Activated naive CD8-positive, alpha-beta T cell (primary cell): ENCODE data around the gene MCRS1.

Experiments used
- H3K27ac Mint-ChIP-seq: one replicate; pipeline ENCODE4 v1.8.0; 2021; ENCODE audit warnings: mixed read lengths
- H3K27me3 Mint-ChIP-seq: one replicate; pipeline ENCODE4 v1.8.0; 2021; ENCODE audit warnings: mixed read lengths
- H3K36me3 Mint-ChIP-seq: one replicate; pipeline ENCODE4 v1.8.0; 2021; ENCODE audit warnings: mixed read lengths
- H3K4me1 Mint-ChIP-seq: one replicate; pipeline ENCODE4 v1.8.0; 2021; ENCODE audit warnings: low read depth, mixed read lengths
- H3K4me3 Mint-ChIP-seq: one replicate; pipeline ENCODE4 v1.8.0; 2021; ENCODE audit warnings: mild to moderate bottlenecking, mixed read lengths
- H3K9me3 Mint-ChIP-seq: one replicate; pipeline ENCODE4 v1.8.0; 2021; ENCODE audit warnings: low read depth, mixed read lengths

Gene MCRS1

GRCh38 chr12:49553512-49554088 lies 14.3 kb downstream of the MCRS1 start:
- H3K4me1 Mint-ChIP-seq, result peaks cover 12% of the 10 kb centered on the region
- H3K4me3 Mint-ChIP-seq, result no peak overlapping the region
- no peaks in the 10 kb centered on the region for H3K36me3 Mint-ChIP-seq
- no peaks in the 10 kb centered on the region for H3K9me3 Mint-ChIP-seq
- H3K27me3 Mint-ChIP-seq, result no peaks in the 10 kb centered on the region
- H3K27ac Mint-ChIP-seq, result no peak overlapping the region

DNA sequence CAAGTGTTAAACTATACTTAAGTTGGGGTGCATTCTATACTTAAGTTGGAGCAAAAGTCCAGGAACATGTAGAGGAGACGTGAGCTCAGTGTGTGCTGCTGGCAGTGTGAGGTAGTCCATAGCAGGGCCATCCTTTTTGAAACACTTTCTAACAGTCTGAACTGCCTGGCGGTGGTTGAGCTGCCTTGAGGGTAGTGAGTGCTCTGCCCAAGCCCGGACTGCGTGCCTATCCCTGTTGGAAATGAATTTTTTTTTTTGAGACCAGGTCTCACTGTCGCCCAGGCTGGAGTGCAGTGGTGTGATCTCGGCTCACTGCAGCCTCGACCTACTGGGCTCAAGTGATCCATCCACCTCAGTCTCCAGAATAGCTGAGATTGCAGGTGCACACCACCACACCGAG lies 15.0 kb downstream of the MCRS1 start:
- Mint-ChIP-seq H3K27me3 (no peaks in the 10 kb centered on the region), H3K27ac (no peak overlapping the region), H3K4me1 (peaks cover 16% of the 10 kb centered on the region), H3K36me3 (no peaks in the 10 kb centered on the region), H3K4me3 (no peak overlapping the region), H3K9me3 (no peaks in the 10 kb centered on the region)

DNA sequence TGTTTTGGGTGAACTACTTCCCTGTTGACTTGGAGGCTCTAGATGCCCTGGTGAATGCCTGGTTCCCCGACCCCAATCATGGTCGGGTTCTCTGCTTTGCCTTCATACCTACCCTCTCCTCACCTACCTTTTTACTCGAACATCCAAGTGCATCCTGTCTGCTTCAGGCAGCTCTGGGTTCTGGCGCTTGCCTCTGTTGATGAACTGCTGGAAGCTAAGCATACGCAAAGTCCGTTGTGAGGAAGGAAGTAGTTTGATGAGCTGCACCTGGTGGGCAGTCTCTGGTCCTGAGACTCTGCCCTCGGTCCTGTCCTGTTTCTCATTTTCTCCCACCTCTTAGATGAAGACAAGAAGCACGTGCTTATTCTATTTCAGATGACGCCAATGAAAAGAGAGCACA lies 15.5 kb downstream of the MCRS1 start:
- Mint-ChIP-seq H3K27ac (no peak overlapping the region), H3K27me3 (no peaks in the 10 kb centered on the region), H3K4me3 (no peak overlapping the region)

GRCh38 chr12:49552014-49552413 lies 15.9 kb downstream of the MCRS1 start:
- no peaks in the 10 kb centered on the region for H3K27me3 Mint-ChIP-seq
- H3K9me3 Mint-ChIP-seq, result no peaks in the 10 kb centered on the region
- H3K27ac Mint-ChIP-seq, result no peak overlapping the region
- no peak overlapping the region for H3K4me3 Mint-ChIP-seq
- no peaks in the 10 kb centered on the region for H3K36me3 Mint-ChIP-seq
- H3K4me1 Mint-ChIP-seq, result peaks cover 20% of the 10 kb centered on the region

More for the DNA sequence above, 15.5 kb downstream of the MCRS1 start:
- H3K36me3 Mint-ChIP-seq, result no peaks in the 10 kb centered on the region
- peaks cover 18% of the 10 kb centered on the region for H3K4me1 Mint-ChIP-seq
- H3K9me3 Mint-ChIP-seq, result no peaks in the 10 kb centered on the region

GRCh38 chr12:49550693-49551252 lies 17.2 kb downstream of the MCRS1 start:
- no peaks in the 10 kb centered on the region for H3K27me3 Mint-ChIP-seq
- H3K36me3 Mint-ChIP-seq, result no peaks in the 10 kb centered on the region
- peak overlapping the region; percentile 41 for H3K27ac Mint-ChIP-seq
- H3K9me3 Mint-ChIP-seq, result no peaks in the 10 kb centered on the region
- H3K4me3 Mint-ChIP-seq, result peak overlapping the region; percentile 14
- H3K4me1 Mint-ChIP-seq, result peaks cover 16% of the 10 kb centered on the region

- Mint-ChIP-seq H3K9me3 (no peaks in the 10 kb centered on the region), H3K27ac (peak overlapping the region; percentile 41), H3K36me3 (no peaks in the 10 kb centered on the region), H3K4me3 (peak overlapping the region; percentile 35), H3K4me1 (peaks cover 16% of the 10 kb centered on the region), H3K27me3 (no peaks in the 10 kb centered on the region)
Measured at GRCh38 chr12:49549735-49550692, 17.9 kb downstream of the MCRS1 start.

- H3K27me3 Mint-ChIP-seq, result no peaks in the 10 kb centered on the region
- H3K4me1 Mint-ChIP-seq, result peaks cover 16% of the 10 kb centered on the region
- peak overlapping the region; percentile 41 for H3K27ac Mint-ChIP-seq
- H3K36me3 Mint-ChIP-seq, result no peaks in the 10 kb centered on the region
- peak overlapping the region; percentile 82 for H3K4me3 Mint-ChIP-seq
- no peaks in the 10 kb centered on the region for H3K9me3 Mint-ChIP-seq
Measured at GRCh38 chr12:49548822-49549648, 18.9 kb downstream of the MCRS1 start.

DNA sequence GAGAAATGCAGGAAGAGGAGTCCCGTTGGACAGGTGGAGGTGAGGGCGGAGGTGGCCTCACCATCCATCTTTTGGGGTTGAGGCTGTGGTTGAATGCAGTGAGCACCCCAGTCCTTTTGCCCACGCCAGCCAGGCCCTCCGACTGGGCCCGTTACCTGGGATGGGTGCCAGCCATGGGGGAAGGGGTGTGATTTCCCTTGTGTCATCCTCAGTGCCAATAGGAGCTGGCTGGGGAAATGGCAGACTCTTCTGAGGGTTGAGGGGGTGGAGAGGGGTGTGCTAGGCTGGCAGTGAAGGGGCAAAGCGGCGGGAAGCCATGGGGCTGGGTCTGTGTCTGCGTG lies 19.5 kb downstream of the MCRS1 start:
- peak overlapping the region; percentile 28 for H3K27ac Mint-ChIP-seq
- H3K36me3 Mint-ChIP-seq, result no peaks in the 10 kb centered on the region
- H3K4me3 Mint-ChIP-seq, result peak overlapping the region; percentile 82
- peaks cover 17% of the 10 kb centered on the region for H3K4me1 Mint-ChIP-seq
- H3K27me3 Mint-ChIP-seq, result no peaks in the 10 kb centered on the region
- no peaks in the 10 kb centered on the region for H3K9me3 Mint-ChIP-seq

DNA sequence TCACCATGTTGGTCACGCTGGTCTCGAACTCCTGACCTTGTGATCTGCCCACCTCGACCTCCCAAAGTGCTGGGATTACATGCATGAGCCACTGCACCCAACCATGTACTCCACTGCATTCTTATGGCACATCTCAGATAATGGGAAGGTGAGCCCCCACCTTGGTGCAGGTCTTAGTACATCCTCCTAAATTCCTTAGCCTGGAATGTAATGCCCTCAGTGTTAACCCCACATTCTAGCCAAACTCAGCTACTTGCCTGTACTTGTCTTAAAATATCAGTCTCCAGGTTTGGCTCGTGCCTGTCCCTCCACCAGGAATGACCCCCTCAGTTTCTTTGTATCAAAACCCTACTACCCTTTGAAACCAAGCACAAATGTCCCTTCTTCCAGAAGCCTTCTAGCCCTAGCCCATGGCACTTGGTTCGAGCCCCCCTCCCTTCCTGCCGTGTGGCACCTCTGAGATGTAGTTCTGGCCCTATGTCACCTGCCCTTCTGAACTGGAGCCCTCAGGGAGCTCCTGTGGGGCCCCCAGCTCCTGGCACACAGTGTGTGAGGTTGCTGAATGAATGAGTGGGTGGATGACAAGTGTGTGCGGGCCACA lies 20.8 kb downstream of the MCRS1 start:
- H3K27ac Mint-ChIP-seq, result no peak overlapping the region
- no peaks in the 10 kb centered on the region for H3K27me3 Mint-ChIP-seq
- H3K4me1 Mint-ChIP-seq, result peaks cover 18% of the 10 kb centered on the region
- no peaks in the 10 kb centered on the region for H3K9me3 Mint-ChIP-seq
- H3K4me3 Mint-ChIP-seq, result no peak overlapping the region
- no peaks in the 10 kb centered on the region for H3K36me3 Mint-ChIP-seq

DNA sequence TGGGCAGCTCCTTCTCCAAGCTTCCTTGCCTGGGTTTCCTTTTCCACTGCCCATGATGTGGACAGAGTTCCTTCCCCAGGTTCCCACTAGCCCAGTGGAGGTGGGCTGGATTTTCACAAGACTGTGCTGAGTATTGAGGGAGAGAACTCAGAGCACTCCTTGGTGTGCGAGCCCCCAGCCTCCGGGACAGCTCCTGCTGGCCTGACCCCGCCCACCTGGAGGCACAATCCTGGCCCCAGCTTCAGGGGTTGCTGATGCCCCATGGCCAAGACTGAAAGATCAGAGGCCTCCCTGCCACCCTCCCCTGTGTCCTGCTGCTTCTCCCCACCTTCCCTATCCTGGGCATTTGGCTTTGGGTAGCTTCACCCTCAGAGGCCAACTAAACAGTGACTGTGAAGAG lies 21.5 kb downstream of the MCRS1 start:
- H3K27ac Mint-ChIP-seq, result no peak overlapping the region
- H3K36me3 Mint-ChIP-seq, result no peaks in the 10 kb centered on the region
- peaks cover 23% of the 10 kb centered on the region for H3K4me1 Mint-ChIP-seq
- no peak overlapping the region for H3K4me3 Mint-ChIP-seq
- no peaks in the 10 kb centered on the region for H3K9me3 Mint-ChIP-seq
- H3K27me3 Mint-ChIP-seq, result no peaks in the 10 kb centered on the region

GRCh38 chr12:49545815-49546214 lies 22.1 kb downstream of the MCRS1 start:
- H3K27me3 Mint-ChIP-seq, result no peaks in the 10 kb centered on the region
- no peak overlapping the region for H3K27ac Mint-ChIP-seq
- H3K9me3 Mint-ChIP-seq, result no peaks in the 10 kb centered on the region
- H3K4me3 Mint-ChIP-seq, result no peak overlapping the region
- H3K36me3 Mint-ChIP-seq, result no peaks in the 10 kb centered on the region
- H3K4me1 Mint-ChIP-seq, result peaks cover 28% of the 10 kb centered on the region

DNA sequence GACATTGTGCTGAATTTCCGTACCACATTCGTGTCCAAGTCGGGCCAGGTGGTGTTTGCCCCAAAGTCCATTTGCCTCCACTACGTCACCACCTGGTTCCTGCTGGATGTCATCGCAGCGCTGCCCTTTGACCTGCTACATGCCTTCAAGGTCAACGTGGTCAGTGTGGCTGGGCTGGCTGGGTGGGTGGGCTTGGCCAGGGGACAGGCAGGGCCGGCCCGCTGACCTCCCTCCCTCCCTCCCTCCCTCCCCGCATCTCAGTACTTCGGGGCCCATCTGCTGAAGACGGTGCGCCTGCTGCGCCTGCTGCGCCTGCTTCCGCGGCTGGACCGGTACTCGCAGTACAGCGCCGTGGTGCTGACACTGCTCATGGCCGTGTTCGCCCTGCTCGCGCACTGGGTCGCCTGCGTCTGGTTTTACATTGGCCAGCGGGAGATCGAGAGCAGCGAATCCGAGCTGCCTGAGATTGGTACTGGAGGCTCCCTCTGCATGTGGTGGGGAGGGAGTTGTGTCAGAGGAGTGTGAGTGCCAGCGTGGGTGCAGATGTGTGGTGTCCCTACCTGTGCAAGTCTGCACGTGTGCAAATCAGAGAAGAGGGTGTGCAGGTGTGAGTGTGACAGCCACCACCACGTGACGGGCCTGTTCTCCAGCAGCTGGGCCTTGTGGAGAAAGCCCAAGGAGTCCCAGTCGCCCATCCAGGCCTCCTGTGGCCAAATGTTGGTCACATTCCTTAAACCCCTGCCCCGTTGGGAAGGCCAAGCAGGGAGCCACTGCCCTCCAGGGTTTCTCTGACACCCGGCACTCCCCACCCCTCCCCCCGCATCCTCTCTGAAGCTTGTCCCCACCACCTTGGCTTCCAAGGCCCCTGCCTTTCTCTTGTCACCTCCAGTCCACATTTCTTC lies 23.8 kb downstream of the MCRS1 start:
- no peak overlapping the region for H3K27ac Mint-ChIP-seq
- H3K4me3 Mint-ChIP-seq, result no peak overlapping the region
- H3K4me1 Mint-ChIP-seq, result peaks cover 38% of the 10 kb centered on the region
- no peaks in the 10 kb centered on the region for H3K9me3 Mint-ChIP-seq
- H3K36me3 Mint-ChIP-seq, result no peaks in the 10 kb centered on the region
- H3K27me3 Mint-ChIP-seq, result no peaks in the 10 kb centered on the region

- Mint-ChIP-seq H3K9me3 (no peaks in the 10 kb centered on the region), H3K36me3 (no peaks in the 10 kb centered on the region), H3K4me1 (peaks cover 35% of the 10 kb centered on the region), H3K4me3 (no peak overlapping the region), H3K27me3 (no peaks in the 10 kb centered on the region), H3K27ac (no peak overlapping the region)
Measured at GRCh38 chr12:49543221-49543913, 24.6 kb downstream of the MCRS1 start.
